ENCODE results near the gene USP10. TPM values are rescaled to one million over a fixed set of nuclear protein-coding genes. Genes with fewer than 3 reads are reported as not detected.

USP10 gene
- total RNA-seq, 1 experiment from 2014 or later, result 203 TPM

DNA sequence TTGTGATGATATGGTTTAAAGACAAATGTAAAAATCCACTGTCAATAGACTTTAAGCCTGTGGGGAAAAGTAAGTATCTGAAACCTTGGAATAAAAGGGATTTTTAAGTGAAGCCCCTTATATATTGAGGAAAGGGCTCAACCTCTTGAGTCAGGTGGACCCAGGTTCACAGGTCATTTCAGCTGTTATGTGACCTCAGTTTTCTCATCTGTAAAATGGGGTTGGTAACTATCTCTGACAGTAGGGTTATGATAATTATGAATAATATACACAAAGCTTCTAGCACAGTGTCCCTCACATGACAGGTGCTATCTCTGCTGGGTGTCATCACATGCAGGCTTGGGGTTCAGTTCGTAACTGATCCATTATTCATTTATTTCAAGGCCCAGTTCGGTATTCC, 57.0 kb downstream of the USP10 start:
- H3T11ph ChIP-seq (ENCODE audit: low read length), result no peak overlapping the region
- no peak overlapping the region for H4K5ac ChIP-seq (ENCODE audit: insufficient read length, low read depth, low read length)
- Mint-ChIP-seq H3K4me1 (peaks cover 17 to 18% of the 10 kb centered on the region in 2 experiments), H3K36me3 (ENCODE audit: insufficient read depth in 1 of 3, low read depth in 3 of 3) (peaks cover 13 to 38% (median 30%) of the 10 kb centered on the region in 3 experiments; a peak in 6 of 7 replicates), H3K9me3 (no peaks in the 10 kb centered on the region), H3K27ac (no peak overlapping the region; a peak in 1 of 7 replicates), H3K4me3 (no peak overlapping the region), H3K27me3 (ENCODE audit: low read depth) (no peaks in the 10 kb centered on the region)
- no peak overlapping the region for H3K4me2 ChIP-seq (ENCODE audit: insufficient read depth, insufficient read length, low read length)
- H3K9me3 ChIP-seq (ENCODE audit: control insufficient read depth, low read depth, low read length), result no peaks in the 10 kb centered on the region
- H3K79me1 ChIP-seq (ENCODE audit: insufficient read depth, low read depth, low read length, poor library complexity, severe bottlenecking), result peaks cover 3% of the 10 kb centered on the region
- H3K9ac ChIP-seq (ENCODE audit: extremely low read depth, insufficient read length, low read length), result no peak overlapping the region
- DNase-seq, result no peak
- no peak overlapping the region for H3K56ac ChIP-seq (ENCODE audit: insufficient read length, low read depth, low read length)
- H2AFZ ChIP-seq (ENCODE audit: low read length), result no peak overlapping the region
- H3K23me2 ChIP-seq (ENCODE audit: insufficient read length, low read depth, low read length, poor library complexity, severe bottlenecking), result no peaks in the 10 kb centered on the region
- no peak overlapping the region for H4K8ac ChIP-seq (replicated peaks; ENCODE audit: insufficient read length, low read depth, low read length)
- no CpG with 5 or more reads among the region's 2 CpGs for WGBS (ENCODE audit: extremely low coverage, insufficient read length, low lambda C conversion rate)
- H3K14ac ChIP-seq (ENCODE audit: insufficient read depth, low read length), result no peak overlapping the region
- H4K91ac ChIP-seq (ENCODE audit: insufficient read length, low read depth, low read length), result no peak overlapping the region
- TF ChIP-seq, protein P1, sequence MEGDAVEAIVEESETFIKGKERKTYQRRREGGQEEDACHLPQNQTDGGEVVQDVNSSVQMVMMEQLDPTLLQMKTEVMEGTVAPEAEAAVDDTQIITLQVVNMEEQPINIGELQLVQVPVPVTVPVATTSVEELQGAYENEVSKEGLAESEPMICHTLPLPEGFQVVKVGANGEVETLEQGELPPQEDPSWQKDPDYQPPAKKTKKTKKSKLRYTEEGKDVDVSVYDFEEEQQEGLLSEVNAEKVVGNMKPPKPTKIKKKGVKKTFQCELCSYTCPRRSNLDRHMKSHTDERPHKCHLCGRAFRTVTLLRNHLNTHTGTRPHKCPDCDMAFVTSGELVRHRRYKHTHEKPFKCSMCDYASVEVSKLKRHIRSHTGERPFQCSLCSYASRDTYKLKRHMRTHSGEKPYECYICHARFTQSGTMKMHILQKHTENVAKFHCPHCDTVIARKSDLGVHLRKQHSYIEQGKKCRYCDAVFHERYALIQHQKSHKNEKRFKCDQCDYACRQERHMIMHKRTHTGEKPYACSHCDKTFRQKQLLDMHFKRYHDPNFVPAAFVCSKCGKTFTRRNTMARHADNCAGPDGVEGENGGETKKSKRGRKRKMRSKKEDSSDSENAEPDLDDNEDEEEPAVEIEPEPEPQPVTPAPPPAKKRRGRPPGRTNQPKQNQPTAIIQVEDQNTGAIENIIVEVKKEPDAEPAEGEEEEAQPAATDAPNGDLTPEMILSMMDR (conservative IDR thresholded peaks at IDR 0.05), result no peak
- no peak overlapping the region for H2AK5ac ChIP-seq (ENCODE audit: insufficient read length, low read length)
- no peak overlapping the region for H2BK15ac ChIP-seq (ENCODE audit: low read depth, low read length)
- no peaks in the 10 kb centered on the region for H3K27me3 ChIP-seq (ENCODE audit: insufficient read depth, low read length)
- no peak overlapping the region for H2BK20ac ChIP-seq (ENCODE audit: low read depth, low read length, poor library complexity, severe bottlenecking)
- H2BK5ac ChIP-seq (ENCODE audit: insufficient read length, low read length), result no peak overlapping the region
- no peaks in the 10 kb centered on the region for H4K20me1 ChIP-seq (ENCODE audit: control insufficient read depth, insufficient read depth, insufficient read length)
- H2BK12ac ChIP-seq (ENCODE audit: insufficient read length, low read depth, low read length), result no peak overlapping the region
- H3K79me2 ChIP-seq (ENCODE audit: insufficient read depth, low read length), result peaks cover 20% of the 10 kb centered on the region; the same call in 1 of the 2 replicates
- no peak overlapping the region for H3K4ac ChIP-seq (ENCODE audit: low read depth, low read length)
- H2BK120ac ChIP-seq (ENCODE audit: low read depth, low read length, poor library complexity, severe bottlenecking), result no peak overlapping the region
- H3K4me1 ChIP-seq (ENCODE audit: insufficient read depth, low read length), result no peaks in the 10 kb centered on the region; the same call in 1 of the 2 replicates
- no peak overlapping the region for H3K23ac ChIP-seq (ENCODE audit: insufficient read length, low read depth, low read length)
- H3K18ac ChIP-seq (ENCODE audit: insufficient read length, low read depth, low read length), result no peak overlapping the region
- H3K27ac ChIP-seq (ENCODE audit: insufficient read length, low read depth, low read length), result no peak overlapping the region

Data from H9 (cell line).